Measurements from ENCODE around the gene ADGRG2. TPM values are rescaled to one million over a fixed set of nuclear protein-coding genes. Genes with fewer than 3 reads are reported as not detected.

ADGRG2 gene
- total RNA-seq, 2 donors from 2014 or later, result 0.10 to 0.24 TPM

- no peaks in the 10 kb centered on the region for H3K9me3 ChIP-seq
Observed at GRCh38 chrX:19100586-19100985, 21.7 kb downstream of the ADGRG2 start.

GRCh38 chrX:19097553-19098283 is 24.6 kb downstream of the ADGRG2 start:
- no peak overlapping the region for H3K27ac ChIP-seq
- no peak overlapping the region for H3K9ac ChIP-seq (ENCODE audit: low read depth in 2 of 2, low read length in 2 of 2)
- H3K4me1 ChIP-seq, result no peaks in the 10 kb centered on the region
- no peak for TF ChIP-seq CTCF (IDR thresholded peaks at IDR 0.05)
- no peaks in the 10 kb centered on the region for H3K9me3 ChIP-seq
- H3K36me3 ChIP-seq, result no peaks in the 10 kb centered on the region
- H3K27me3 ChIP-seq, result no peaks in the 10 kb centered on the region
- intact Hi-C loops (cut with DNase I), result no loop called here
- no peak for DNase-seq
- no peak overlapping the region for H3K4me3 ChIP-seq

More at GRCh38 chrX:19100586-19100985, 21.7 kb downstream of the ADGRG2 start:
- H3K4me1 ChIP-seq, result no peaks in the 10 kb centered on the region
- H3K27me3 ChIP-seq, result no peaks in the 10 kb centered on the region
- no peak overlapping the region for H3K4me3 ChIP-seq
- no peaks in the 10 kb centered on the region for H3K36me3 ChIP-seq
- TF ChIP-seq CTCF (IDR thresholded peaks at IDR 0.05), result no peak
- no peak overlapping the region for H3K27ac ChIP-seq
- DNase-seq, result no peak
- no peak overlapping the region for H3K9ac ChIP-seq (ENCODE audit: low read depth in 2 of 2, low read length in 2 of 2)
- intact Hi-C loops (cut with DNase I), result no loop called here

DNA sequence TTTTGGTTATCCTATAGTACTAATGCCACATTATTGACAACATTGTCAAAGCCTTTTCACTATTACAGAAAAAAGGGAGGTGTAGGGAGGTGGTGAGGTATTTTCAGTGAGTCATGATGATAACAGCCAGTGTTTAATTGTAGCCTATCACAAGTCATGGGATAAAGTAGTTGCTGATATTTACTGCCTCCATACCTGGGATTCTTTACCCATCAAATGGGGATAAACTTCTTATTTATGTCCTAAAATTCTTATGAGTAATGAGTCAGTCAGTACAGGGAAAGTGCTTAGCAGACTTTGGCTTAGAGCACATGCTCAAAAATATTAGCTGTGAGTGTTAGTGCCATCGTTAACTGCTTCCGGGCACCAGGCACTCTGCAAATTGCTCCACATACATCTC is 25.7 kb downstream of the ADGRG2 start:
- DNase-seq, result no peak
- Histone ChIP-seq H3K9me3 (no peaks in the 10 kb centered on the region), H3K36me3 (no peaks in the 10 kb centered on the region), H3K9ac (ENCODE audit: low read depth in 2 of 2, low read length in 2 of 2) (no peak overlapping the region), H3K4me1 (no peaks in the 10 kb centered on the region), H3K27me3 (no peaks in the 10 kb centered on the region), H3K4me3 (no peak overlapping the region), H3K27ac (no peak overlapping the region)
- no peak for TF ChIP-seq CTCF (IDR thresholded peaks at IDR 0.05)
- intact Hi-C loops (cut with DNase I), result no loop called here

GRCh38 chrX:19094654-19095053 is 27.6 kb downstream of the ADGRG2 start:
- H3K27me3 ChIP-seq, result no peaks in the 10 kb centered on the region
- intact Hi-C loops (cut with DNase I), result no loop called here
- H3K4me3 ChIP-seq, result no peak overlapping the region
- DNase-seq, result no peak
- H3K36me3 ChIP-seq, result no peaks in the 10 kb centered on the region
- no peaks in the 10 kb centered on the region for H3K4me1 ChIP-seq
- no peak overlapping the region for H3K9ac ChIP-seq (ENCODE audit: low read depth in 2 of 2, low read length in 2 of 2)
- no peaks in the 10 kb centered on the region for H3K9me3 ChIP-seq
- no peak for TF ChIP-seq CTCF (IDR thresholded peaks at IDR 0.05)
- H3K27ac ChIP-seq, result no peak overlapping the region

- Histone ChIP-seq H3K9ac (ENCODE audit: low read depth in 2 of 2, low read length in 2 of 2) (no peak overlapping the region), H3K9me3 (no peaks in the 10 kb centered on the region), H3K36me3 (no peaks in the 10 kb centered on the region), H3K4me1 (no peaks in the 10 kb centered on the region), H3K27ac (no peak overlapping the region), H3K27me3 (no peaks in the 10 kb centered on the region), H3K4me3 (no peak overlapping the region)
- no peak for TF ChIP-seq CTCF (IDR thresholded peaks at IDR 0.05)
- intact Hi-C loops (cut with DNase I), result no loop called here
- DNase-seq, result no peak
Observed at GRCh38 chrX:19091596-19091995, 30.7 kb downstream of the ADGRG2 start.
